C4-2B (cell line): ENCODE data around the gene OLFML2B.

Experiments
- ZFX ChIP-seq: fragments of 450-650 bp; IDR thresholded peaks from 2 replicates; pipeline ENCODE4 v1.6.1; 2017
- TF ChIP-seq, protein P1 (sequence below): fragments of 450-650 bp; conservative IDR thresholded peaks from 2 replicates; pipeline ENCODE4 v1.5.1; 2017; ENCODE audit warnings: mild to moderate bottlenecking

DNA sequence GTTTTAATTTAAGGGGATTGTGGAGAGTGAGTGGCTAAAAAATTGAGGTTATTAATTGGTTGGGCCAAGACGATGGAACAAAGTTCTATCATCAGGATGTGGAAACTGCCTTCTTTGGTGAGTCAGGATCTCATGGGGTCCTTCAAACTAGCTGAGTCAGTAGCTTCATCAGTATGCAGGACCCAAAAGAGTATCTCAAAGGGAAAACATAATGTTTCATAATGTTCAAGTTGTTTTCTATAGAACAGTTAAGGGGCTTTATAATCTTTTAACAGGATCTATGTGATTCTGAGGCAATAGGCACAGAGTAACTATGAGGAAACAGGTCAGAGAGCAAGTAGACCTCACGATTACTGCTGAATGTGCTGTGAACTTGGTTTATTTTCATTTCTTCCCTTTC lies 3.2 kb upstream of the OLFML2B start:
- TF ChIP-seq, protein P1, sequence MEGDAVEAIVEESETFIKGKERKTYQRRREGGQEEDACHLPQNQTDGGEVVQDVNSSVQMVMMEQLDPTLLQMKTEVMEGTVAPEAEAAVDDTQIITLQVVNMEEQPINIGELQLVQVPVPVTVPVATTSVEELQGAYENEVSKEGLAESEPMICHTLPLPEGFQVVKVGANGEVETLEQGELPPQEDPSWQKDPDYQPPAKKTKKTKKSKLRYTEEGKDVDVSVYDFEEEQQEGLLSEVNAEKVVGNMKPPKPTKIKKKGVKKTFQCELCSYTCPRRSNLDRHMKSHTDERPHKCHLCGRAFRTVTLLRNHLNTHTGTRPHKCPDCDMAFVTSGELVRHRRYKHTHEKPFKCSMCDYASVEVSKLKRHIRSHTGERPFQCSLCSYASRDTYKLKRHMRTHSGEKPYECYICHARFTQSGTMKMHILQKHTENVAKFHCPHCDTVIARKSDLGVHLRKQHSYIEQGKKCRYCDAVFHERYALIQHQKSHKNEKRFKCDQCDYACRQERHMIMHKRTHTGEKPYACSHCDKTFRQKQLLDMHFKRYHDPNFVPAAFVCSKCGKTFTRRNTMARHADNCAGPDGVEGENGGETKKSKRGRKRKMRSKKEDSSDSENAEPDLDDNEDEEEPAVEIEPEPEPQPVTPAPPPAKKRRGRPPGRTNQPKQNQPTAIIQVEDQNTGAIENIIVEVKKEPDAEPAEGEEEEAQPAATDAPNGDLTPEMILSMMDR: no peak
- TF ChIP-seq ZFX: no peak
